Liver (tissue), 9 donors: Measurements from ENCODE around the gene KCTD19. TPM values are rescaled to one million over a fixed set of nuclear protein-coding genes. Genes with fewer than 3 reads are reported as not detected.

ENCODE experiments used
- DNase-seq: peaks from one replicate; pipeline ENCODE4 v3.0.0-alpha.2; 2017; ENCODE audit warnings: low spot score
- H3K27ac ChIP-seq, 2 donors: one replicate each; pipeline ENCODE4 v1.7.0; 2013; ENCODE audit warnings: inconsistent platforms in 2 of 2, low read length in 2 of 2, control low read depth in 1 of 2, low read depth in 1 of 2, mild to moderate bottlenecking in 1 of 2
- H3K27me3 ChIP-seq, 4 donors: one replicate each; pipeline versions ENCODE4 v1.6.1 to v1.7.0; 2013; ENCODE audit warnings: low read length in 3 of 4, inconsistent platforms in 1 of 4, mild to moderate bottlenecking in 1 of 4, moderate library complexity in 1 of 4; ENCODE audit not compliant: control insufficient read depth in 4 of 4, insufficient read depth in 4 of 4
- H3K36me3 ChIP-seq, 4 donors: one replicate each; pipeline versions ENCODE4 v1.6.1 to v1.7.0; 2013; ENCODE audit warnings: low read length in 3 of 4, mild to moderate bottlenecking in 3 of 4, low read depth in 1 of 4, moderate library complexity in 1 of 4; ENCODE audit not compliant: control insufficient read depth in 4 of 4, insufficient read depth in 3 of 4
- H3K4me1 ChIP-seq, 4 donors: one replicate each; pipeline versions ENCODE4 v1.6.1 to v1.7.0; 2013; ENCODE audit warnings: low read length in 3 of 4, mild to moderate bottlenecking in 3 of 4, moderate library complexity in 1 of 4; ENCODE audit not compliant: control insufficient read depth in 4 of 4, insufficient read depth in 4 of 4
- H3K4me3 ChIP-seq, 3 donors: one replicate each; pipeline versions ENCODE4 v1.6.1 to v1.7.0; 2013; ENCODE audit warnings: low read length in 3 of 3, control low read depth in 1 of 3, low read depth in 1 of 3, mild to moderate bottlenecking in 1 of 3
- H3K9ac ChIP-seq, 2 donors: one replicate each; pipeline ENCODE4 v1.7.0; 2013; ENCODE audit warnings: low read length in 2 of 2, mild to moderate bottlenecking in 2 of 2, moderate library complexity in 2 of 2, control low read depth in 1 of 2, low read depth in 1 of 2
- H3K9me3 ChIP-seq, 4 donors: one replicate each; pipeline versions ENCODE4 v1.6.1 to v1.7.0; 2013; ENCODE audit warnings: low read length in 3 of 4; ENCODE audit not compliant: control insufficient read depth in 4 of 4
- ATF3 ChIP-seq: IDR thresholded peaks from 2 replicates; pipeline ENCODE4 v1.6.1; 2016; ENCODE audit warnings: antibody characterized with exemption
- CTCF ChIP-seq: fragments of 150-350 bp; IDR thresholded peaks from 2 replicates; pipeline ENCODE4 v1.5.1; 2017; ENCODE audit warnings: improper control_type of control experiment, low read depth, low read length; ENCODE audit not compliant: missing input control
- EGR1 ChIP-seq, 2 donors: IDR thresholded peaks; 2 replicates each; pipeline ENCODE4 v1.6.1; 2016 to 2018; ENCODE audit warnings: antibody characterized with exemption in 2 of 2, low read depth in 2 of 2
- FOXA1 ChIP-seq: IDR thresholded peaks from 2 replicates; pipeline ENCODE4 v1.6.1; 2016; ENCODE audit warnings: antibody characterized with exemption
- FOXA2 ChIP-seq: IDR thresholded peaks from 2 replicates; pipeline ENCODE4 v1.6.1; 2016; ENCODE audit warnings: antibody characterized with exemption
- GABPA ChIP-seq, 2 donors: IDR thresholded peaks in 1 of 2; conservative IDR thresholded peaks in 1 of 2; 2 replicates each; pipeline ENCODE4 v1.6.1; 2016; ENCODE audit warnings: antibody characterized with exemption in 2 of 2, mild to moderate bottlenecking in 1 of 2, moderate library complexity in 1 of 2
- HNF4A ChIP-seq, 2 donors: conservative IDR thresholded peaks; 2 replicates each; pipeline ENCODE4 v1.6.1; 2016; ENCODE audit warnings: antibody characterized with exemption in 2 of 2, mild to moderate bottlenecking in 2 of 2
- HNF4G ChIP-seq: IDR thresholded peaks from 2 replicates; pipeline ENCODE4 v1.6.1; 2016; ENCODE audit warnings: antibody characterized with exemption
- JUND ChIP-seq, 2 donors: IDR thresholded peaks; 2 replicates each; pipeline ENCODE4 v1.6.1; 2016; ENCODE audit warnings: antibody characterized with exemption in 2 of 2
- MAX ChIP-seq: IDR thresholded peaks from 2 replicates; pipeline ENCODE4 v1.6.1; 2016; ENCODE audit warnings: antibody characterized with exemption
- NR2F2 ChIP-seq: IDR thresholded peaks from 2 replicates; pipeline ENCODE4 v1.6.1; 2016; ENCODE audit warnings: antibody characterized with exemption
- RAD21 ChIP-seq, 2 donors: IDR thresholded peaks; 2 replicates each; pipeline ENCODE4 v1.6.1; 2016; ENCODE audit warnings: antibody characterized with exemption in 2 of 2, mild to moderate bottlenecking in 2 of 2
- REST ChIP-seq: IDR thresholded peaks from 2 replicates; pipeline ENCODE4 v1.6.1; 2016; ENCODE audit warnings: antibody characterized with exemption, mild to moderate bottlenecking
- RXRA ChIP-seq, 2 donors: IDR thresholded peaks; 2 replicates each; pipeline ENCODE4 v1.6.1; 2017 to 2018; ENCODE audit warnings: antibody characterized with exemption in 2 of 2, mild to moderate bottlenecking in 1 of 2
- SP1 ChIP-seq: IDR thresholded peaks from 2 replicates; pipeline ENCODE4 v1.6.1; 2018; ENCODE audit warnings: antibody characterized with exemption, mild to moderate bottlenecking
- YY1 ChIP-seq: IDR thresholded peaks from 2 replicates; pipeline ENCODE4 v1.6.1; 2016; ENCODE audit warnings: antibody characterized with exemption, mild to moderate bottlenecking
- WGBS: extraction: QIAGEN DNeasy Blood & Tissue Kit; methylation state at CpG from one replicate; pipeline ENCODE4 v1.1.7; 2013; 5-methylcytosine and 5-hydroxymethylcytosine counted together
- polyA plus RNA-seq, 2 donors: library from polyadenylated mRNA; stranded (reverse) in 1 of 2; unstranded in 1 of 2; fragments of 200-250 nt in 1 of 2; fragments of >200 nt in 1 of 2; fragmentation: Nextera tagmentation in 1 of 2; extraction: Ambion mirVana in 1 of 2; gene quantifications; one replicate each; pipeline versions ENCODE4 v1.2.1 to v1.2.3, GENCODE V29; 2013 to 2015
- total RNA-seq, 2 donors: library from RNA; depleted of rRNA; stranded (reverse); fragments of >200 nt; gene quantifications; one replicate each; pipeline ENCODE4 v1.2.3, GENCODE V29; 2014
- TF ChIP-seq, protein P1 (sequence below): IDR thresholded peaks from 2 replicates; pipeline ENCODE4 v1.6.1; 2016; ENCODE audit warnings: antibody characterized with exemption
- donor health status: healthy.
- donor health status: healthy.
- donor health status: healthy.
- donor health status: healthy.
- donor health status: healthy.

The KCTD19 gene
- total and polyA plus RNA-seq, 4 donors: 0.28 TPM; not detected in 3

GRCh38 chr16:67270931-67271338 is 55.6 kb downstream of the KCTD19 start:
- Histone ChIP-seq H3K4me3 (no peak overlapping the region), H3K9ac (no peak overlapping the region), H3K27ac (no peak overlapping the region), H3K36me3 (no peaks in the 10 kb centered on the region), H3K27me3 (no peaks in the 10 kb centered on the region), H3K4me1 (no peaks in the 10 kb centered on the region), H3K9me3 (no peaks in the 10 kb centered on the region)
- DNase-seq: no peak
- TF ChIP-seq RAD21 (IDR thresholded peaks at IDR 0.05) (no peak), YY1 (no peak), NR2F2 (no peak), FOXA2 (no peak), EGR1 (IDR thresholded peaks at IDR 0.05; ENCODE audit: low read depth in 2 of 2) (no peak), REST (no peak), CTCF (no peak), ATF3 (no peak), HNF4G (no peak), SP1 (no peak), JUND (IDR thresholded peaks at IDR 0.05) (no peak), RXRA (IDR thresholded peaks at IDR 0.05) (no peak), FOXA1 (no peak), GABPA (IDR thresholded peaks at IDR 0.05 in 1 of 2, conservative IDR thresholded peaks at IDR 0.05 in 1 of 2) (no peak), MAX (no peak)
- TF ChIP-seq, protein P1, sequence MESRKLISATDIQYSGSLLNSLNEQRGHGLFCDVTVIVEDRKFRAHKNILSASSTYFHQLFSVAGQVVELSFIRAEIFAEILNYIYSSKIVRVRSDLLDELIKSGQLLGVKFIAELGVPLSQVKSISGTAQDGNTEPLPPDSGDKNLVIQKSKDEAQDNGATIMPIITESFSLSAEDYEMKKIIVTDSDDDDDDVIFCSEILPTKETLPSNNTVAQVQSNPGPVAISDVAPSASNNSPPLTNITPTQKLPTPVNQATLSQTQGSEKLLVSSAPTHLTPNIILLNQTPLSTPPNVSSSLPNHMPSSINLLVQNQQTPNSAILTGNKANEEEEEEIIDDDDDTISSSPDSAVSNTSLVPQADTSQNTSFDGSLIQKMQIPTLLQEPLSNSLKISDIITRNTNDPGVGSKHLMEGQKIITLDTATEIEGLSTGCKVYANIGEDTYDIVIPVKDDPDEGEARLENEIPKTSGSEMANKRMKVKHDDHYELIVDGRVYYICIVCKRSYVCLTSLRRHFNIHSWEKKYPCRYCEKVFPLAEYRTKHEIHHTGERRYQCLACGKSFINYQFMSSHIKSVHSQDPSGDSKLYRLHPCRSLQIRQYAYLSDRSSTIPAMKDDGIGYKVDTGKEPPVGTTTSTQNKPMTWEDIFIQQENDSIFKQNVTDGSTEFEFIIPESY: no peak
- WGBS: 88% methylated on average over 11 of the region's 11 CpGs

- WGBS: 66% methylated on average over 5 of the region's 5 CpGs
These were observed 56.8 kb downstream of the KCTD19 start for GRCh38 chr16:67269766-67270165.

More at GRCh38 chr16:67269766-67270165, 56.8 kb downstream of the KCTD19 start:
- Histone ChIP-seq H3K9me3 (no peaks in the 10 kb centered on the region), H3K9ac (no peak overlapping the region), H3K36me3 (no peaks in the 10 kb centered on the region), H3K27ac (no peak overlapping the region), H3K4me1 (no peaks in the 10 kb centered on the region), H3K27me3 (no peaks in the 10 kb centered on the region), H3K4me3 (no peak overlapping the region)
- TF ChIP-seq HNF4A (conservative IDR thresholded peaks at IDR 0.05): no peak
- TF ChIP-seq NR2F2: no peak
- no peak for TF ChIP-seq HNF4G
- DNase-seq: no peak
